ENCODE measurements around the gene CEP192.

GRCh38 chr18:12943215-12943614 lies 47.9 kb upstream of the CEP192 start:
- TF ChIP-seq CTCF (IDR thresholded peaks at IDR 0.05) (no peak), POLR2A (IDR thresholded peaks at IDR 0.05) (no peak)

Measured in breast epithelium (tissue), 3 donors.